ENCODE measurements around the gene TPX2. TPM values are rescaled to one million over a fixed set of nuclear protein-coding genes. Genes with fewer than 3 reads are reported as not detected.

TPX2 gene
- polyA plus RNA-seq, 1 of the 3 experiments (the other 2 are of a cell fraction) = 17.1 TPM

- Histone ChIP-seq H3K4me3 (ENCODE audit: low read depth in 2 of 2, low read length in 1 of 2) (no peak overlapping the region), H3F3A (replicated peaks; ENCODE audit: insufficient read depth) (peaks cover 51% of the 10 kb centered on the region), H3K9me3 (no peaks in the 10 kb centered on the region), H3K36me3 (replicated peaks in 1 of 2; ENCODE audit: control insufficient read depth in 1 of 2, insufficient read depth in 2 of 2, low read length in 1 of 2) (peaks cover 49 to 68% of the 10 kb centered on the region in 2 experiments), H3K4me2 (no peak overlapping the region), H3K9me2 (no peaks in the 10 kb centered on the region), H3K9ac (no peak overlapping the region), H2AFZ (ENCODE audit: low read depth) (no peak overlapping the region), H3K27me3 (ENCODE audit: insufficient read depth) (no peaks in the 10 kb centered on the region), H3K27ac (ENCODE audit: low read depth in 2 of 2, low read length in 1 of 2) (peak overlapping the region in 1 of 2 experiments; percentile 99; a peak in 3 of 4 replicates), H3K4me1 (ENCODE audit: control insufficient read depth in 1 of 2, insufficient read depth in 2 of 2, low read depth in 1 of 2, low read length in 1 of 2) (peaks cover 25 to 43% of the 10 kb centered on the region in 2 experiments), H4K20me1 (ENCODE audit: insufficient read depth) (no peaks in the 10 kb centered on the region), H3K79me2 (ENCODE audit: insufficient read depth) (peaks cover 88% of the 10 kb centered on the region)
- CTCF ChIA-PET = interaction anchor here (1.1 to 3.0 kb wide), 7 partner anchors 11 to 148 kb away, joined by 3 to 18 read pairs (median 5); partner anchors contain the start of gene BCL2L1
- POLR2A ChIA-PET = interaction anchor here (1.2 kb wide), 1 partner anchor 12 kb away, joined by 3 read pairs; no protein-coding TSS in a partner anchor
- no peak for TF ChIP-seq ELF1 (IDR thresholded peaks at IDR 0.05)
- no peak for TF ChIP-seq ZBTB33 (IDR thresholded peaks at IDR 0.05; ENCODE audit: borderline replicate concordance, low read depth)
- TF ChIP-seq, protein P1, sequence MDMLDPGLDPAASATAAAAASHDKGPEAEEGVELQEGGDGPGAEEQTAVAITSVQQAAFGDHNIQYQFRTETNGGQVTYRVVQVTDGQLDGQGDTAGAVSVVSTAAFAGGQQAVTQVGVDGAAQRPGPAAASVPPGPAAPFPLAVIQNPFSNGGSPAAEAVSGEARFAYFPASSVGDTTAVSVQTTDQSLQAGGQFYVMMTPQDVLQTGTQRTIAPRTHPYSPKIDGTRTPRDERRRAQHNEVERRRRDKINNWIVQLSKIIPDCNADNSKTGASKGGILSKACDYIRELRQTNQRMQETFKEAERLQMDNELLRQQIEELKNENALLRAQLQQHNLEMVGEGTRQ (IDR thresholded peaks at IDR 0.05; ENCODE audit: borderline replicate concordance, low read depth, low read length) = no peak
- TF ChIP-seq SMC3 (IDR thresholded peaks at IDR 0.05; ENCODE audit: low read depth, low read length) = no peak
- no peak for TF ChIP-seq FOSL2 (IDR thresholded peaks at IDR 0.05; ENCODE audit: borderline replicate concordance, low read depth)
- TF ChIP-seq CTCF (IDR thresholded peaks at IDR 0.05) = no peak
- DNase-seq = no peak
- 88% methylated on average over 5 of the region's 5 CpGs for WGBS (ENCODE audit: low lambda C conversion rate)
Measured at GRCh38 chr20:31710423-31711108, 28.5 kb upstream of the TPX2 start.

GRCh38 chr20:31711179-31712111 is 27.6 kb upstream of the TPX2 start:
- peaks cover 25 to 41% of the 10 kb centered on the region in 2 experiments for H3K4me1 ChIP-seq (ENCODE audit: control insufficient read depth in 1 of 2, insufficient read depth in 2 of 2, low read depth in 1 of 2, low read length in 1 of 2)
- H3K9me2 ChIP-seq = no peaks in the 10 kb centered on the region
- H4K20me1 ChIP-seq (ENCODE audit: insufficient read depth) = no peaks in the 10 kb centered on the region
- TF ChIP-seq RCOR1 (IDR thresholded peaks at IDR 0.05; ENCODE audit: low read length) (no peak), CHD2 (IDR thresholded peaks at IDR 0.05; ENCODE audit: low read length, partially characterized antibody) (no peak), FOXM1 (IDR thresholded peaks at IDR 0.05; ENCODE audit: low read depth) (no peak), GABPA (IDR thresholded peaks at IDR 0.05; ENCODE audit: low read depth) (no peak)
- H2AFZ ChIP-seq (ENCODE audit: low read depth) = no peak overlapping the region
- peaks cover 50 to 63% of the 10 kb centered on the region in 2 experiments for H3K36me3 ChIP-seq (replicated peaks in 1 of 2; ENCODE audit: control insufficient read depth in 1 of 2, insufficient read depth in 2 of 2, low read length in 1 of 2)
- H3F3A ChIP-seq (replicated peaks; ENCODE audit: insufficient read depth) = peaks cover 47% of the 10 kb centered on the region
- H3K27ac ChIP-seq (ENCODE audit: low read depth in 2 of 2, low read length in 1 of 2) = peak overlapping the region; percentile 95 to 99
- H3K79me2 ChIP-seq (ENCODE audit: insufficient read depth) = peaks cover 88% of the 10 kb centered on the region
- H3K27me3 ChIP-seq (ENCODE audit: insufficient read depth) = no peaks in the 10 kb centered on the region
- no peaks in the 10 kb centered on the region for H3K9me3 ChIP-seq
- no peak for DNase-seq
- CTCF ChIA-PET = interaction anchor here (0.7 to 2.5 kb wide), 8 partner anchors 11 to 149 kb away, joined by 3 to 18 read pairs (median 4); partner anchors contain the start of gene BCL2L1
- peak overlapping the region; percentile 76 for H3K4me2 ChIP-seq
- H3K4me3 ChIP-seq (ENCODE audit: low read depth in 2 of 2, low read length in 1 of 2) = no peak overlapping the region
- POLR2A ChIA-PET = interaction anchor here (1.2 kb wide), 1 partner anchor 13 kb away, joined by 3 read pairs; no protein-coding TSS in a partner anchor
- H3K9ac ChIP-seq = peak overlapping the region; percentile 78
